ENCODE measurements around the gene DONSON.

Gene DONSON

DNA sequence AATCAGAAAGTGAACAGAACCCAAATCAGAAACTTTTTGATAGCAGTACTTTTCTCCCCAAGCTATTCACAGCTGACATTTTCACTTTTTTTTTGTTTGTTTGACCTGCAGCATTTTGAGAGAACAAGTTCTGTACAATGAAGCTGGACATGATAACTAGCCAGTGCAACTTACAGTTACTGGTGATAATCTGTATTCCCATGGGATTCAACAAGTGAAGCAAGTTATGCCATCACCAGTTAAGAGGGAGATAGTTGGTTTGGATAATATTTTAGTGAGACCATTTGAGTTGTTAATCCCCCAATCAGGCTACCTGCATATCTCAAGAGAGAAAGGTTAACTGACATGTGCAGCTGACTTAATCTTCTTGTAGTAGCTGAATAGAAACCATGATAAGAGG, 27.5 kb downstream of the DONSON start:
- DNase-seq, result no peak

GRCh38 chr21:33559813-33560212, 28.7 kb downstream of the DONSON start:
- DNase-seq, result no peak

DNA sequence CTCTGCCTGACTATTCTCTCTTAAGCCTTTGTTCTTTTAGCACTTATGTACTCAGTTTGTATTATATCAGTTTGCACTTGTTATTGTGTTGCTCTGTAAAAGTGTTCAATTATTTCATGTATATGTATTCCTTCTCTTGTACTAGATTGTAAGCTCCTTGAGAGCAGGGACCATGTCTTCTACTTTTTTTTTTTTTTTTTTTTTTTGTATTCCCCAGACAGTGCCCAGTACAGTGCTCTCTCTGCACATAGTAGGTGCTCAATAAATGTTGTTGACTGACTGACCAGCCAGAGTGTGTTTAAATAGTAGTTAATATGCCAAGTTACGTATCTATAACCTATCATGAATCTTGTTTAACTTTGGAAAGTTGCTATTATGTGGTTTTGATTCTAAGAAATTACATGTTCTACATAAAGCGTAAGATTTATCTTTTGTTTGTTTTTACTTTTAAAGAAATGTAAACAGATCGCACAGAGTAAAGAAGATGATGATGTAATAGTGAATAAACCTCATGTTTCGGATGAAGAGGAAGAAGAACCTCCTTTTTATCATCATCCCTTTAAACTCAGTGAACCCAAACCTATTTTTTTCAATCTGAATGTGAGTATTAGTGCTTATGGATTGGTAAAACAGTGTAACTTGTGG, 29.6 kb downstream of the DONSON start:
- no peak for DNase-seq

- no peak for DNase-seq
Observed at GRCh38 chr21:33557447-33557846, 31.0 kb downstream of the DONSON start.

GRCh38 chr21:33554982-33555344, 33.5 kb downstream of the DONSON start:
- no peak for DNase-seq

DNA sequence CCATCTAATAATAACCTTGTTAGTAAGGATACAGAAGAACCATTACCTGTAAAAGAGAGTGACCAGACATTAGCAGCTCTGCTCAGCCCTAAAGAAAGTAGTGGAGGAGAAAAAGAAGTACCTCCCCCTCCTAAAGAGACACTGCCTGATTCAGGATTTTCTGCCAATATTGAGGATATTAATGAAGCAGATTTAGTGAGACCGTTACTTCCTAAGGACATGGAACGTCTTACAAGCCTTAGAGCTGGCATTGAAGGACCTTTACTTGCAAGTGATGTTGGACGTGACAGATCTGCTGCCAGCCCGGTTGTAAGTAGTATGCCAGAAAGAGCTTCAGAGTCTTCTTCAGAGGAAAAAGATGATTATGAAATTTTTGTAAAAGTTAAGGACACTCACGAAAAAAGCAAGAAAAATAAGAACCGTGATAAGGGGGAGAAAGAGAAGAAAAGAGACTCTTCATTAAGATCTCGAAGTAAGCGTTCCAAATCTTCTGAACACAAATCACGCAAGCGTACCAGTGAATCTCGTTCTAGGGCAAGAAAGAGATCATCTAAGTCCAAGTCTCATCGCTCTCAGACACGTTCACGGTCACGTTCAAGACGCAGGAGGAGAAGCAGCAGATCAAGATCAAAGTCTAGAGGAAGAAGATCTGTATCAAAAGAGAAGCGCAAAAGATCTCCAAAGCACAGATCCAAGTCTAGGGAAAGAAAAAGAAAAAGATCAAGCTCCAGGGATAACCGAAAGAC, 34.1 kb downstream of the DONSON start:
- no peak for DNase-seq

DNA sequence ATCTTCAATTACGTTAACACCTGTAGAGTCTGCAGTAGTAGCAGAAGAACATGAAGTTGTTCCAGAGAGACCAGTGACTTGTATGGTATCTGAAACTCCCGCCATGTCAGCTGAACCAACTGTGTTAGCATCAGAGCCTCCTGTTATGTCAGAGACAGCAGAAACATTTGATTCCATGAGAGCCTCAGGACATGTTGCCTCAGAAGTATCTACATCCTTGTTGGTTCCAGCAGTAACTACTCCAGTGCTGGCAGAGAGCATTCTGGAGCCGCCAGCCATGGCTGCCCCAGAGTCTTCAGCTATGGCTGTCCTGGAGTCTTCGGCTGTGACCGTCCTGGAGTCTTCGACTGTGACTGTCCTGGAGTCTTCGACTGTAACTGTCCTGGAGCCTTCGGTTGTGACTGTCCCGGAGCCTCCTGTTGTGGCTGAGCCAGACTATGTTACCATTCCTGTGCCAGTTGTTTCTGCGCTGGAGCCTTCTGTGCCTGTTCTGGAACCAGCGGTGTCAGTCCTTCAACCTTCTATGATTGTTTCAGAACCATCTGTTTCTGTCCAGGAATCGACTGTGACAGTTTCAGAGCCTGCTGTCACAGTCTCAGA, 35.4 kb downstream of the DONSON start:
- no peak for DNase-seq

- no peak for DNase-seq
Observed at GRCh38 chr21:33552093-33552998, 36.1 kb downstream of the DONSON start.

- no peak for DNase-seq
Observed at GRCh38 chr21:33551664-33552063, 36.8 kb downstream of the DONSON start.

DNA sequence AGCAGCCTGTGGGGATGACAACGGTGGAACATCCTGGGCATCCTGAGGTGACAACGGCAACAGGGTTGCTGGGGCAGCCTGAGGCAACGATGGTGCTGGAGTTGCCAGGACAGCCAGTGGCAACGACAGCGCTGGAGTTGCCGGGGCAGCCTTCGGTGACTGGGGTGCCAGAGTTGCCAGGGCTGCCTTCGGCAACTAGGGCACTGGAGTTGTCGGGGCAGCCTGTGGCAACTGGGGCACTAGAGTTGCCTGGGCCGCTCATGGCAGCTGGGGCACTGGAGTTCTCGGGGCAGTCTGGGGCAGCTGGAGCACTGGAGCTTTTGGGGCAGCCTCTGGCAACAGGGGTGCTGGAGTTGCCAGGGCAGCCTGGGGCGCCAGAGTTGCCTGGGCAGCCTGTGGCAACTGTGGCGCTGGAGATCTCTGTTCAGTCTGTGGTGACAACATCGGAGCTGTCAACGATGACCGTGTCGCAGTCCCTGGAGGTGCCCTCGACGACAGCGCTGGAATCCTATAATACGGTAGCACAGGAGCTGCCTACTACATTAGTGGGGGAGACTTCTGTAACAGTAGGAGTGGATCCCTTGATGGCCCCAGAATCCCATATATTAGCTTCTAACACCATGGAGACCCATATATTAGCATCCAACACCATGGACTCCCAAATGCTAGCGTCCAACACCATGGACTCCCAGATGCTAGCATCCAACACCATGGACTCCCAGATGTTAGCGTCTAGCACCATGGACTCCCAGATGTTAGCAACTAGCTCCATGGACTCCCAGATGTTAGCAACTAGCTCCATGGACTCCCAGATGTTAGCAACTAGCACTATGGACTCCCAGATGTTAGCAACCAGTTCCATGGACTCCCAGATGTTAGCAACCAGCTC, 37.5 kb downstream of the DONSON start:
- DNase-seq, result no peak

GRCh38 chr21:33549848-33550771, 38.4 kb downstream of the DONSON start:
- DNase-seq, result no peak

- DNase-seq, result no peak
Observed at GRCh38 chr21:33546086-33546485, 42.4 kb downstream of the DONSON start.

GRCh38 chr21:33544451-33545195, 43.9 kb downstream of the DONSON start:
- DNase-seq, result no peak

DNA sequence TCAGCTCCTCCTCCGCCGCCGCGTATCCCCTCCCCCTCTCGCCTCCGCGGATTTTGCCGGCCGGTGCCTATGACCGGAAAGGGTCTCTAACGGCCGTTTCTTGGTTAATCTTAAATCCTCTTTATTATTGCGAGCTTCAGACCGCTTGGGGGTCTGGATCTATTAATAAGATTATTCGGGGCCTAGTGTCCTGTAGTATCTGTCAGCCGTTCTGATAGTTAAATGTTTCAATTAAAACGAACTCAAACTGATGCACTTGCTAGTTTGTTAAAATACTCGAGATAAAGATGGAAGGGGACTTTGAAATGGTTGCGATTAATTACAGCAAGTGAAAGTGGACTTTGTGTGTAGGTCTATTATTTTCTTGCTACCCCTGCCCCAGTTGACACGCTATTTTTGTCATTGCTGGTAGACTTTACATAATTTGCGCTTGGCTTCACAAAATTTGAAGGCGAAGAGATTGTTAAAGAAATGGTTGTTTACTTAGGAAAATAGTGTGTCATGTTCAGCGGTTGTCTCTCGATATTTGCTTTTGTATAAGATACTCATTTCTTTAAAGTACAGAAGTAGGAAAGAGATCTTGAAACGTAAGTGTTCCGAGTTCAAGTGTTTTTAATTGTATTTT, 44.9 kb downstream of the DONSON start:
- peak; percentile 53 to 64 for DNase-seq

- DNase-seq, result peak; percentile 92 to 98
Observed at GRCh38 chr21:33542640-33543504, 45.6 kb downstream of the DONSON start, which contains the start of gene SON. TSS of gene SON (plus strand) at chr21:33543038. CDS start at chr21:33543093, 55 bp downstream.

DNA sequence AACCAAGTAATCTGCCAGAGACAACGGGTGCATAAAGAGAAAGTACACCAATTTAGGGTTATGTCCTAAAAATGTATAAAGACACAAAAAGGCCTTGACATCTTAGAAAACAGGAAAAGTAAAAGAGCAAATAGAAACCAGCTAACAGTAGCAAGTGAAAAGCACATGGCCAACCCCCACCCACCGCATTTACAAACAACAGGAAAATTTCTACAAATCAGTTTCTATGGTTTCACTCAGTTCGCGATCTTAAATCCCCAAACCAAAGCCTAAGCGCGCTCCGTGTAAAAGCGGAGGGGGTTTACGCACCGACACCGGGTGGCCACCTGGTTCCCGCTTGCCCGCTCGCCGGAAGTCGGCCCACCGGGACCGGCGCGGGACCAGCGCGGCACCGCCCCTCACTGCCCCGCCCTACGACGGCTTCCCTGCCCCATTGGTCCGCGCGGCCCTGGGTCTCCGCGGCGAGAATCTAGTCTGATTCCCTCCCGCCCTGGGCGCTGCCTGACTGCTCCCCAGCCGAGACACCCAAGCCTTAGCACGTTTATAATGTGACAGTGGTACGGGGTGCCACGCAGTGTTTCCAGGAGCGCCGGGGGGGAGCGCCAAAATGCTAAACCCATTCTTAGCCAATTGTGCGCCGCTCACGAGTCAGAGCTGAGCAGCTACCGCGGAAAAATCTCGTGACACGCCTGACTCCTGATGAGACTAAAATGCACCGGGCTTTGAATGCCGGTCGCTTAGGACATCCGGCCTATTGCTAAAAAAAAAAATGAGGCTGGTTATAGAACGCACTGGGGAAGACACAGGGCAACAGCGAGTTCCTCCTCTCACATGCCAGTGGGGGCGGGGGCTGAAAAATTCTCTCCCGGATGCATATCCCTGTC, 46.5 kb downstream of the DONSON start, which contains the start of gene GART:
Gene GART, minus strand, starts transcription at position 362 of the 884 bp plus-strand sequence. CDS start 2,802 bp downstream, outside the sequence.
- peak; percentile 80 to 81 for DNase-seq

DNA sequence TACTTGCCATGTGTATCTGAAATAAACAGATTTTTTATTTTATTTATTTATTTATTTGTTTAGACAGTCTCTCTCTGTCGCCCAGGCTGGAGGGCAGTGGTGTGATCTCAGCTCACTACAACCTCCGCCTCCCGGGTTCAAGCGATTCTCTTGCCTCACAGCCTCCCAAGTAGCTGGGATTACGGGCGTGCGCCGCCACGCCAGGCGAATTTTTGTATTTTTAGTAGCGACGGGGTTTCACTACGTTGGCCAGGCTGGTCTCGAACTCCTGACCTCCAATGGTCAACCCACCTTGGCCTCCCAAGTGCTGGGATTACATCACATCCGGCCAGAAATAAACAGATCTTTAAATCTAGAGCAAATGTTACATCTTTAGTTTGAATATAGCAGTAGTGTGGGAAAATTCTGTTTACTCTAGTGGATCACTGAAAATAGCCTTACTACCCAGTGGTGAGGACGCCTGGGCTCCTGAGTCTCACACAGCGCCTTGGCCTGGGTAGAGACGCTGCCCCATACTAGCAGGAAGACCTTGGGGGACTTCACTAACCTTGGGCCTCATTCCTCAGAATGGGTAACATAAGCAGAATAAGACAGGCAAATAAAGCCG, 47.3 kb downstream of the DONSON start:
- DNase-seq, result no peak

Measured in stimulated activated CD4-positive, alpha-beta T cell treated with anti-CD3 and anti-CD28 coated beads, Interleukin-4, amount 100 ng/mL, for 4 hours (primary cell).